KOPT-K1 (cell line): ENCODE data around the gene SLC24A3.

Source experiments
- H3K27ac ChIP-seq: fragments of 200-600 bp; sonication (generic); 2 replicates; pipeline ENCODE4 v1.5.1; 2016; ENCODE audit warnings: antibody characterized with exemption, mild to moderate bottlenecking, low read depth, low read length; ENCODE audit not compliant: poor library complexity, severe bottlenecking
- H3K36me3 ChIP-seq: fragments of 200-600 bp; sonication (generic); 2 replicates; pipeline ENCODE4 v1.5.1; 2017; ENCODE audit warnings: antibody characterized with exemption, mild to moderate bottlenecking, low read length, moderate library complexity; ENCODE audit not compliant: insufficient read depth
- H3K9me3 ChIP-seq: fragments of 200-600 bp; sonication (generic); 2 replicates; pipeline ENCODE4 v1.5.1; 2017; ENCODE audit warnings: antibody characterized with exemption, low read length, mild to moderate bottlenecking; ENCODE audit not compliant: insufficient read depth, poor library complexity, severe bottlenecking

SLC24A3 gene

DNA sequence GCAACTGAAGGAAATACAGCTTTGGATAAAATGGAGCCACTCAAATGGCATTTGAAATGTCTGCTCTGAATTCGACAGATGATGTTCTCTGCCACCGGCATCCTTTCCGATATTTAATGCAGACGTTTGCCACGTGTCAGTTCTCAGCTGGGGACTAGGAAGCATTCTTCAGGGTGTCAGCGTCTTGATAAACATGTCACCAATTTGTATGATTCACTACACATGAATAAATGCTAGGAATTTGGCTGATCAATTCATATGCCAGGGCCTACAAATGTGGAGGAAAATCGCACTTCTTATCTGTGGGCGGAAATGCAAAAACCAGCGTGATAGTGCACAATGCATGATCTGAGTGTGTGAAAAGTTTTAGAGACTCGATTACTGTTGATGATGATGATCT, 169.5 kb downstream of the SLC24A3 start:
- no peaks in the 10 kb centered on the region for H3K9me3 ChIP-seq
- no peaks in the 10 kb centered on the region for H3K36me3 ChIP-seq
- H3K27ac ChIP-seq, result no peak overlapping the region

DNA sequence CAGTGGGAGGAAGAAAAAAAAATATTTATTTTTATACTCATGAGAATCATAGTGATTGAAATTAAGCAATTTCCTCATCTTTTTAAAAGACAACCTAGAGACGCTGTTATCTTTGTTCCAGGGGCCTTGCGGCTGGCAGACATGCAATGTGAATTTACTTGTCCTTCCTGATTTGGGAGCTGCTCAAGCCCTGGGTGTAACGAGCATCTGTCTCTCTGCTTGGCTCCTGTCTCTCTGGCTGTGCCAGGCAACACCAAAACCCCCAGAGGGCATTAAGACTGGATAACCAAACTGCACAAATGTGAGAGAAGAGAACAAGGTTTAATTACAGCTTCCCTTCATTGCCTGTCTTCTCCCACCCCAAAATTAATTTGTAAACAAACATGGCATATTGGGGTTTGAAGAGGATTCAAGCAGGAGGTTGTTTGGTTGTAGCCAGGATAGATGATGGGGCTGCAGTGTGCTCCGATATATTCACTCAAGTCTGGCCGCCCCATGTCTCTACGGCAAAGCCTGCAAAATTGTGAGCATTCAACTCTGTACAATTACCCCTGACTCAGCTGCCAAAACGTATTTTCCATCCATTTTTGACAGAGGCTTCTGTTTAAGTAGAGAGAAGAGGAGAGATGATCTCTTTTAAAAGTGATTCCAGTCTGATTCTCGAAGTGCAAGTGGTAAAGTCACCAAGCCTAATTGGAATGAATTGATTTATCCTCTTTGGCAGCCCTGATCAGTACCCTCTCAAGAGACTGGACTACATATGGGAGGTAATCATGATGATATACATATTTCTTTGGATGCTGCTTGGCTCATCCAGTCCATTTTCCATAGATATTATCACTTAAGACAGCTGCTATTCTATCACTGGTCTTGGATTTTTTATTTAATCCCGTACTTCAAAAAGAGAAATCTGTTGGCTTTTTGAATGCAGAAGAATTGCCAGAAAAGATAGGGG, 170.2 kb downstream of the SLC24A3 start:
- Histone ChIP-seq H3K36me3 (no peaks in the 10 kb centered on the region), H3K27ac (no peak overlapping the region)

DNA sequence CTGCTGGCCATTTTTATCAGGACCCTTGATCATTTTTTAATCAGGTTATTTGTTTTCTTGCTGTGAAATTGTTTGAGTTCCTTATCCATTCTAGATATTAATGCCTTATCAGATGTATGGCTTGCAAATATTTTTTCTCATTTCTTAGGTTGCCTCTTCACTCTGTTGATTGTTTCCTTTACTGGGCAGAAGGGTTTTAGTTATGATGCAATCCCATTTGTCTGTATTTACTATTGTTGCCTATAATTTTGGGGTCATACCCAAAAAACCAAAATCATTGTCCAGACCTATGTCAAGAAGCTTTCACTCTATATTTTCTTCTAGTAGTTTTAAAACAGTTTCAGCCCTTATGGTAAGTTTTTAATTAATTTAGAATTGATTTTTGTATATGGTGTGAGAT, 172.5 kb downstream of the SLC24A3 start:
- no peaks in the 10 kb centered on the region for H3K36me3 ChIP-seq
- H3K9me3 ChIP-seq, result peaks cover 6% of the 10 kb centered on the region
- H3K27ac ChIP-seq, result no peak overlapping the region

More for the DNA sequence above, 170.2 kb downstream of the SLC24A3 start:
- H3K9me3 ChIP-seq, result no peaks in the 10 kb centered on the region

DNA sequence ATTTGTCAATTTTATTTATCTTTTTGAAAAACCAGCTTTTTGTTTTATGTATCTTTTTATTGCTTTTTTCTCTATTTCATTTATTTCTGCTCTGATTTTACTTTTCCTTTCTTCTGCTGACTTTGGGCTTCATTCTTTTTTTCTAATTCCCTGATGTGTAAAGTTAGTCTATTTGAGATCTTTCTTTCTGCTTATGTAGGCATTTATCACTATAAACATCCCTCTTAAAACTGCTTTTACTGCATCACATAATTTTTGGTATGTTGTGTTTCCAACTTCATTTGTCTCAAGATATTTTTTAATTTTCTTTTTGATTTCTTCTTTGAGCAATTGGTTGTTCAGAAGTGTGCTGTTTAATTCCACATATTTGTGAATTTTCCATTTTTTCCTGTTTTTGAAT, 174.8 kb downstream of the SLC24A3 start:
- peaks cover 12% of the 10 kb centered on the region for H3K9me3 ChIP-seq
- no peak overlapping the region for H3K27ac ChIP-seq
- no peaks in the 10 kb centered on the region for H3K36me3 ChIP-seq

DNA sequence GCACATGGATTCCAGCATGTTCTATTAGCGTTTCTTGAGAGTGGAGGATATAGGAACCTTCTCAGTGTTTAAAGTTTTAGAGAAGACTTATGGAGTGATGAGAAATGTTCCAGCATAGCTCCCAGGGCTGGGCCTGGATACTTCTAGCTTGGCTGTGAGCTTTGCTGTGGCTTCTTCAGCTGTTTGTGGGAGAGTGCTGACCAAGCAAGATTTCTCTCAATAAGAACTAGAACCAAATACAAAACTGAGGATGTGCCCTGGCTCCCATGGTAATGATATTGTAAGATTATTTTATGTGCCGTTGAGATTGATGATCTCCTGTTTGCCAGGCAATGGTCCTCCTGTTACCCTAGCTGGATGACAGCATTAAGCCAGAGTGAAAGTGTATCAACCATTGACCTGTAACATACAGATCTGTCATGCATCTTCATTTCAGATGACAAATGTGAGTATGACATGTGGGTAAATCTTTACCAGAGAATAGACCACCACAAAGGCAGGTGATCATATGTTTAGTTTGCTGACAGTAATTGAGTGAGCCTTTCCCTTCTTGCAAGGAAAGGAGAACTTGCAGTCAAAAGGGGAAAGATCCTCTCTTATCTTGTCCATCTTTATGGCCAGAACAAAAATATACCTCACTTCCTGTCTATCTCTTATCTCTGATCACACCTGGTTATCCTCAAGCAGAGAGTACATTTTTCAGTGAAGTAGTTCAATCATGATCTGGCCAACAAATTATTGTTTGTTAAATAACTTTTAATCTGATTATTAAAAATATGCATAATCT, 180.1 kb downstream of the SLC24A3 start:
- Histone ChIP-seq H3K9me3 (peaks cover 13% of the 10 kb centered on the region), H3K27ac (no peak overlapping the region), H3K36me3 (no peaks in the 10 kb centered on the region)

DNA sequence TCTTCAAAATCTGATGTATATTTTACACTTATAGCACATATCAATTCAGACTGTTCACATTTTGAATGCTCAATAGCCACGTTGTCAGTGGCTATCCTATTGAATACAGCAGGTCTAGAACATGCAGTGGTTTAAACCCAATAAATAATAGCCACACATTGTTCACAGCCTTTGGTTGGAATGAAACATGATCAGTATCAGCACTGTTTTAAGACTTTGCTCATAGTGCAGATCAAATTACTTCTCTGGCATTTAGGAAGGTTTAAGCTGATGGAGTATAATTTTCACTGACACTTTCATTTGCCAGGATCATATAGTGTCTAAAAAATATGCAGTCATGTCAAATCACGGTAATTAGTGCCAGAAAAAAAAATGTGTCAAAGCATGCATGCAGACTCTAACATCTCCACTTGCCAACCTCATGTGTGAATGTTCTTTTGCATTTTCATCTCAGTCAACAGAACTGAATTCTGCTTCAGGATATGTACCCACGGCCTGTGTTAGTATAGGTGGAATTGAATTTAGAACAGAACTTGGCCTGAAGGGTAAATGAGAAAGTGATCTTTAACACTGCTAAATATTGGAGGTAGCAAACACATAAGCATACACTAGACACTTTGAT, 184.1 kb downstream of the SLC24A3 start:
- H3K9me3 ChIP-seq, result peaks cover 19% of the 10 kb centered on the region
- no peak overlapping the region for H3K27ac ChIP-seq
- no peaks in the 10 kb centered on the region for H3K36me3 ChIP-seq

DNA sequence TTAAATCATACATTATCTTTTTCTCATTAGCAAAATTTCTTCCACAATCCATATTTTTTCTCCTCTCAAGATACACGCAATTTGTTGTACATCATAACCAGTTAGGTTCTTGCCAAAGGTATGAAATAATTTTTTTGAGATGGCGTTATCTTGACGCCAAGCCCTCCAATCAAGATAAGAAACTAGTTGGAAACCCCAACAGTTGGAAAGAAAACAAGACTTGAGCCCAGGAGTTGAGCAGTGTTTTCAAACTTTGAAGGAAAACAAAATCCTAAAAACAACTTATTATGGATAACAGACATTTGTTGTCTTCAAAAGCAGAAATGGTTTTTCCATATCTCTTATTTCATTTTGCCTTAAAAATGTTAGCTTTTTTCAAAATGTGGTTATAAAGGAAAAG, 184.8 kb downstream of the SLC24A3 start:
- Histone ChIP-seq H3K27ac (no peak overlapping the region), H3K36me3 (no peaks in the 10 kb centered on the region), H3K9me3 (peaks cover 19% of the 10 kb centered on the region)

DNA sequence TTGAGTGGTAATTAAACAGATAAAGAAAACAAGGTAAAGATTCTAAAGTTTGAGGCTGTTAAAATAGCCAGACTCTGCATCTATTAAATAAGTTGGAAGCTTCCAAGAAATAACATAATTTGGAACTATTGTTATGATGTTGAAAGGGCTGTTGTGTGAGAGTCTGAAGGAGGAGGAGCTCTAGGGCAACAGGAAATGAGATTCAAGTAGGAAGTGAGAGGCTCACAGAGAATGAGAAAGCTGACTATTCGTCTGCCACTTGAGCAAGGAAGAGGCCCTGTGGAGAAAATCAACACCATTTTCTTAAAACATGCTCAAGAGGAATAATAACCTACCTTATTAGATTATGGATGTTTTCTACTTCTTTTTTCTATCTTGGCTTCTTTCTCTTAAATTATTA, 185.2 kb downstream of the SLC24A3 start:
- no peaks in the 10 kb centered on the region for H3K36me3 ChIP-seq
- peaks cover 19% of the 10 kb centered on the region for H3K9me3 ChIP-seq
- no peak overlapping the region for H3K27ac ChIP-seq

DNA sequence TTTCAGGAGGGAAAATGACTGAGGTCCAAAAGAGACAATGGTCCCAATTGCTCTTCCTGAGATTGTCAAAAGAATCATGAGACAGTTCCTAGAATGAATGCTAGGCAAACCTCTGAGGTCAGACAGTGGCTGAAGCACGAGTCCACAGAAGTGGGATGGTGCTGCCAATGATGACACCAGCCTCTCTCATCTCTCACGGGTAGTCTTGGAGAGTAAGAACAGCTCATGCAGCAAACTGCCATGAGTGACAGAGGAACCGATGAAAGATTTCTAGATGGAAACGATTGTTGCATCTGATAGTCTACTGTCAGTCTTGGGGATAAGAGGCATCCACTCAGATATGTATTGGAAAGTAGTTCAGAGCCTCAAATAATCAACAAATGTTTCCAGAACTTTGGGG, 188.7 kb downstream of the SLC24A3 start:
- H3K27ac ChIP-seq, result no peak overlapping the region

DNA sequence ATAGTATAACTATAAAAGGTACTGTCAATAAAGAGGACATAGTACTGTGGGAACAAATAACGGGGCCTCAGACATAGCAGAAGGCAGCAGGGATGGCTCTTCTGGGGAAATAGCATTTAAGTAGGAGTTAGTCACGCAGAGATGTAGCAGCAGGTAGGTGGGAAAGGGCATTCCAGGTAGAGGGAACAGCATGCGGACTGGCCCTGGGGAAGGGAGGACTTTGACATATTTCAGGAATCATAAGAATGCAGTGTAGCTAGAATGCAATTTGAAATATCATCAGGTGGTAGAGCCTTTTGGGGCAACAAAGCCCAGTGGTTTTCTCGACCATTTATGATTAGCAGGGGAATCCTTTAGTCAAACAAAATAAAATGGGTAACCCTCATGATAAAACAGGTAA, 191.1 kb downstream of the SLC24A3 start:
- Histone ChIP-seq H3K9me3 (peaks cover 8% of the 10 kb centered on the region), H3K36me3 (no peaks in the 10 kb centered on the region), H3K27ac (no peak overlapping the region)

More for the DNA sequence above, 188.7 kb downstream of the SLC24A3 start:
- Histone ChIP-seq H3K36me3 (no peaks in the 10 kb centered on the region), H3K9me3 (peaks cover 19% of the 10 kb centered on the region)

DNA sequence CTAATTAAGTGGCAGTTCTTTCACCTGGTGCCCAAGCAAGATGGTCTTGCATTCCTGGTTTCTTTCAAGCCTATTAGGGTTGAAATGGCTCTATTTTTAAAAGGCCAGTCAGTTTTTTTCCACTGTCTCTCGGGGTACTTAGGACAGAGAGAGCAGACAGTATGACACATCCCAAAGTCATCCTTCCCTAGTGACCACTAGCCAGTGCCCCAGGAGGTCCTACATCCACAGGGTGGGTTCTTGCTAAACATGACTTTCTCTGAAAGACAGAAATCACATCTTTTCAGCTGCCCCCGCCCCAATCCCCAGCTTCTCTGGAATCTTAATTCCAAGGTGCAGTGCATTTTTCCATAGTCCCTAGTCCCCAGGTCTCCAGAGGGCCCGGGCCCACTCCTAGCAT, 192.4 kb downstream of the SLC24A3 start:
- Histone ChIP-seq H3K36me3 (no peaks in the 10 kb centered on the region), H3K27ac (no peak overlapping the region), H3K9me3 (peaks cover 4% of the 10 kb centered on the region)

DNA sequence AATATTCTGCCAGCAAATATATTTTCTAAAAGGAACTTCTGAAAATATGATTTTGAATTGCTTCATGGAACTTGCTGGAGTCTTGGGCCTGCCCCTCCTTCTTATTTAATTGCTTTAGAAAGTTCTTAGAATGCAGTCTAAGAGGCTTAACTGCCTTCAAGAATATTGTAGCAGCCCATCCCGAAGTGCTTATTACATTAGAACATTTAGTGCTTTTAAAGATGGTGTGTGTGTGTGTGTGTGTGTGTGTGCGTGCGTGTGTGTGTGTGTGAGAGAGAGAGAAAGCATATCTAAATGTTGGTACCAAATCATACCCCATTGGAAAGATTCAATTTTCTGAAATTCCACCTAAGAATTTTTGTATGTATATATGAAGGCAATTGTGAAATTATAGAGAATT, 193.5 kb downstream of the SLC24A3 start:
- Histone ChIP-seq H3K9me3 (no peaks in the 10 kb centered on the region), H3K36me3 (no peaks in the 10 kb centered on the region), H3K27ac (no peak overlapping the region)

DNA sequence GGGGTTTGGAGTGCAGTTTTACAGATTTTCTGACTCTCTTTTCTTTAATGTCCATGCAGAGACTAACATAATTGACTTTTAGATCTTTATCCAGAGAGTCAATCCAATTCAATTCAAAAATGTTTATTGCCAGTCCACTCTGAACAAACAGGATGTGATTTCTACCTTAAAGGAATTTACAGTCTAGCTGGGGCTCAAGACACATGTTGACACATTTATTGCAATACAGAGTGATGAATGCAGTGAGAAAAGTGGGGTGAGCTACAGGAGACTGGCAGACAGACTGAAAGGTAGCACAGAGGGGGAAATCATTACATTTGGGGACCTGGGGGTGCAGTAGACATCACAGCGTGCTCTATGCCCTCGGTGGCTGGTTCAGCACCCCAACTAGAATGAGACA, 193.9 kb downstream of the SLC24A3 start:
- no peaks in the 10 kb centered on the region for H3K36me3 ChIP-seq
- H3K9me3 ChIP-seq, result no peaks in the 10 kb centered on the region

DNA sequence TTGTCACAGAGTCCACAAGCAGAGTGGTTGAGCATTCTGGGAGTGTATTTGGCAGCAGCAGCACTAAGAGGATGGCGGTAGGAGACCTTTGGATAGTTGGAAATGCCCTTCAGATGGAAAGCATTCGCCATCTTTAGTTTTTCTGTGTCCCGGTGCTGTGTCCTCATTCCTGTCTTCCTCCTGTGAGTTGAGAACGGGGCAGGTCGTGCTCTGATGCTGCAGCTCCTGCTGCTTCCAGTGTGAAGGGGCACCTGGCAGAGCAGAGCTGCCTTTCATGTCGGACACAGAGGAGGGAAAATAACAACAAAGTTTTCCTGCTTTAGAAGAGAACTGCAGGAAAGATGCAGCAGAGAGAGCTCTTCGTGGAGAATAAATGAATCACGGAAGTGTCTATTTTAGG, 194.8 kb downstream of the SLC24A3 start:
- H3K9me3 ChIP-seq, result no peaks in the 10 kb centered on the region

More for the DNA sequence above, 193.9 kb downstream of the SLC24A3 start:
- no peak overlapping the region for H3K27ac ChIP-seq

DNA sequence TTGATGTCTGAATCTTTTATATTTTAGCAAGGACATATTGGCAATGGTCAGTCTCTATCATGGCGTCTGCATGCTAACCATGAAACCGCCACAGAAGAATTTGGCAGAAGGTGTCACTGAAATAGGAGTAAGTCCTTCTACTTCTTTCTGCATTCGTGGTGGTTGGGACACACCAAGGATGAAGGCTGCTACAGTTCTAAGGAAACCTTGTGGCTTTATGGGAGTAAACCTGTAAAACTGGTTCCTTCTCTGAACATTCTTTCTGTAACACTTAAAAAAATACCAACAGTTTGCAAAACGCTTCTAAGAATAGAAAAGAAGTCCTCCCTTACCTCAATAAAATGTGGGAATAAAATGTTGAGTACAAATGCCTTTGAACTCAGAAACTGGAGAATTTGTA, 195.3 kb downstream of the SLC24A3 start:
- Histone ChIP-seq H3K36me3 (no peaks in the 10 kb centered on the region), H3K27ac (no peak overlapping the region), H3K9me3 (no peaks in the 10 kb centered on the region)

More for the DNA sequence above, 194.8 kb downstream of the SLC24A3 start:
- no peak overlapping the region for H3K27ac ChIP-seq
- no peaks in the 10 kb centered on the region for H3K36me3 ChIP-seq
